NT2/D1 (cell line): ENCODE measurements around the gene SLC36A1.
"Not testable (repeated sequence)": the region's sequence is repeated elsewhere in the genome, so short reads cannot be mapped to it uniquely, and the experiment has no call there.

Experiments used
- DNase-seq: peaks from one replicate; pipeline ENCODE4 v3.0.0-alpha.2; 2011; ENCODE audit warnings: low read depth, low spot score
- H3K27me3 ChIP-seq: 2 replicates; pipeline ENCODE4 v1.6.0; 2011; ENCODE audit warnings: mild to moderate bottlenecking; ENCODE audit not compliant: insufficient read length, insufficient read depth
- H3K36me3 ChIP-seq: 2 replicates; pipeline ENCODE4 v1.6.1; 2011; ENCODE audit warnings: mild to moderate bottlenecking, low read length, mixed read lengths; ENCODE audit not compliant: insufficient read depth, insufficient read length
- H3K4me1 ChIP-seq: 2 replicates; pipeline ENCODE4 v1.5.1; 2011; ENCODE audit not compliant: insufficient read depth, insufficient read length
- H3K4me3 ChIP-seq: 2 replicates; pipeline ENCODE4 v1.5.1; 2011; ENCODE audit warnings: low read depth; ENCODE audit not compliant: insufficient read length
- H3K9ac ChIP-seq: 2 replicates; pipeline ENCODE4 v1.6.0; 2011; ENCODE audit warnings: low read depth; ENCODE audit not compliant: insufficient read length
- H3K9me3 ChIP-seq: 2 replicates; pipeline ENCODE4 v1.5.1; 2011; ENCODE audit warnings: mild to moderate bottlenecking, low read length; ENCODE audit not compliant: insufficient read depth
- SUZ12 ChIP-seq: IDR thresholded peaks from 2 replicates; pipeline ENCODE4 v1.6.1; 2011; ENCODE audit not compliant: insufficient read length, insufficient read depth; ENCODE audit errors: extremely low read depth
- YY1 ChIP-seq: IDR thresholded peaks from 2 replicates; pipeline ENCODE4 v1.6.1; 2011; ENCODE audit not compliant: insufficient read length, insufficient read depth
- ZNF274 ChIP-seq: IDR thresholded peaks from 2 replicates; pipeline ENCODE4 v1.6.1; 2011; ENCODE audit warnings: mild to moderate bottlenecking, low read depth, low read length

The SLC36A1 gene

GRCh38 chr5:151498395-151499155 lies 51.2 kb downstream of the SLC36A1 start:
- TF ChIP-seq SUZ12 (no peak), ZNF274 (no peak), YY1 (no peak)
- H3K4me3 ChIP-seq = no peak overlapping the region
- H3K9ac ChIP-seq = no peak overlapping the region
- H3K27me3 ChIP-seq = no peaks in the 10 kb centered on the region
- no peaks in the 10 kb centered on the region for H3K4me1 ChIP-seq
- H3K9me3 ChIP-seq = peaks cover 17% of the 10 kb centered on the region
- no peaks in the 10 kb centered on the region for H3K36me3 ChIP-seq
- no peak for DNase-seq

GRCh38 chr5:151499501-151500035 lies 52.2 kb downstream of the SLC36A1 start:
- DNase-seq = no peak
- TF ChIP-seq YY1 (no peak), ZNF274 (no peak), SUZ12 (no peak)
- Histone ChIP-seq H3K4me1 (no peaks in the 10 kb centered on the region), H3K9ac (no peak overlapping the region), H3K9me3 (peaks cover 10% of the 10 kb centered on the region), H3K4me3 (no peak overlapping the region), H3K27me3 (no peaks in the 10 kb centered on the region), H3K36me3 (no peaks in the 10 kb centered on the region)

GRCh38 chr5:151504006-151504405 lies 56.6 kb downstream of the SLC36A1 start:
- Histone ChIP-seq H3K27me3 (no peaks in the 10 kb centered on the region), H3K9ac (no peak overlapping the region), H3K4me3 (no peak overlapping the region), H3K4me1 (no peaks in the 10 kb centered on the region), H3K9me3 (no peaks in the 10 kb centered on the region), H3K36me3 (no peaks in the 10 kb centered on the region)
- TF ChIP-seq SUZ12 (no peak), ZNF274 (no peak), YY1 (no peak)
- DNase-seq = no peak

GRCh38 chr5:151508308-151508707 lies 60.9 kb downstream of the SLC36A1 start:
- H3K9me3 ChIP-seq, H3K36me3 ChIP-seq: not testable (repeated sequence)

GRCh38 chr5:151509231-151509630 lies 61.8 kb downstream of the SLC36A1 start:
- Histone ChIP-seq H3K36me3 (no peaks in the 10 kb centered on the region), H3K4me3 (no peak overlapping the region), H3K9me3 (no peaks in the 10 kb centered on the region), H3K9ac (no peak overlapping the region), H3K27me3 (no peaks in the 10 kb centered on the region), H3K4me1 (no peaks in the 10 kb centered on the region)
- no peak for TF ChIP-seq YY1
- no peak for TF ChIP-seq ZNF274
- TF ChIP-seq SUZ12 = no peak
- DNase-seq = no peak

More at GRCh38 chr5:151508308-151508707, 60.9 kb downstream of the SLC36A1 start:
- not testable (repeated sequence) for H3K9ac ChIP-seq, H3K27me3 ChIP-seq, DNase-seq, H3K4me3 ChIP-seq, H3K4me1 ChIP-seq

GRCh38 chr5:151509836-151510235 lies 62.4 kb downstream of the SLC36A1 start:
- Histone ChIP-seq H3K27me3 (no peaks in the 10 kb centered on the region), H3K36me3 (no peaks in the 10 kb centered on the region), H3K4me1 (no peaks in the 10 kb centered on the region), H3K4me3 (no peak overlapping the region), H3K9me3 (no peaks in the 10 kb centered on the region), H3K9ac (no peak overlapping the region)
- no peak for TF ChIP-seq SUZ12
- TF ChIP-seq YY1 = no peak
- TF ChIP-seq ZNF274 = no peak
- no peak for DNase-seq

GRCh38 chr5:151517122-151517920 lies 69.9 kb downstream of the SLC36A1 start:
- no peak overlapping the region for H3K9ac ChIP-seq
- no peak for TF ChIP-seq ZNF274
- no peak for TF ChIP-seq SUZ12
- no peak for TF ChIP-seq YY1
- H3K27me3 ChIP-seq = no peaks in the 10 kb centered on the region
- no peaks in the 10 kb centered on the region for H3K9me3 ChIP-seq
- H3K36me3 ChIP-seq = no peaks in the 10 kb centered on the region
- no peaks in the 10 kb centered on the region for H3K4me1 ChIP-seq
- no peak overlapping the region for H3K4me3 ChIP-seq
- no peak for DNase-seq
